GM06990 (cell line): ENCODE measurements around the gene PPM1F.
"Not testable (repeated sequence)": the region's sequence is repeated elsewhere in the genome, so short reads cannot be mapped to it uniquely, and the experiment has no call there.

Experiments used
- DNase-seq: peaks from one replicate; pipeline ENCODE4 v3.0.0-alpha.2; 2011; ENCODE audit not compliant: insufficient read length; ENCODE audit errors: extremely low read depth
- H3K27me3 ChIP-seq: replicated peaks from 2 replicates; pipeline ENCODE4 v1.6.0; 2011; ENCODE audit warnings: low read length; ENCODE audit not compliant: control insufficient read depth, insufficient read depth
- H3K36me3 ChIP-seq: 2 replicates; pipeline ENCODE4 v1.5.1; 2011; ENCODE audit warnings: low read length; ENCODE audit not compliant: control insufficient read depth, insufficient read depth
- H3K4me3 ChIP-seq: replicated peaks from 2 replicates; pipeline ENCODE4 v1.5.1; 2011; ENCODE audit warnings: low read depth, mild to moderate bottlenecking, control low read depth, low read length
- CTCF ChIP-seq: IDR thresholded peaks from 2 replicates; pipeline ENCODE4 v1.5.1; 2011; ENCODE audit warnings: low read length, control low read depth, mild to moderate bottlenecking, inconsistent platforms; ENCODE audit not compliant: insufficient read depth, poor library complexity, severe bottlenecking

Gene PPM1F

GRCh38 chr22:21881841-21882753 lies 70.6 kb downstream of the PPM1F start:
- DNase-seq = no peak
- TF ChIP-seq CTCF = no peak
- Histone ChIP-seq H3K27me3 (no peaks in the 10 kb centered on the region), H3K36me3 (no peaks in the 10 kb centered on the region), H3K4me3 (no peak overlapping the region)

GRCh38 chr22:21876486-21877176 lies 76.0 kb downstream of the PPM1F start:
- Histone ChIP-seq H3K36me3 (no peaks in the 10 kb centered on the region), H3K27me3 (no peaks in the 10 kb centered on the region), H3K4me3 (no peak overlapping the region)
- TF ChIP-seq CTCF = no peak
- DNase-seq = peak; percentile 59

- H3K27me3 ChIP-seq, H3K4me3 ChIP-seq, H3K36me3 ChIP-seq, DNase-seq: not testable (repeated sequence)
Observed at GRCh38 chr22:21874953-21875352, 77.7 kb downstream of the PPM1F start.

- no peak for DNase-seq
- TF ChIP-seq CTCF = no peak
- Histone ChIP-seq H3K4me3 (no peak overlapping the region), H3K27me3 (no peaks in the 10 kb centered on the region), H3K36me3 (no peaks in the 10 kb centered on the region)
Observed at GRCh38 chr22:21873619-21874018, 79.0 kb downstream of the PPM1F start.

- not testable (repeated sequence) for H3K4me3 ChIP-seq, H3K27me3 ChIP-seq, DNase-seq, H3K36me3 ChIP-seq
Observed at GRCh38 chr22:21872741-21873140, 79.9 kb downstream of the PPM1F start.
